Ishikawa (cell line): Measurements from ENCODE around the gene MINDY4B.

Experiments used
- CREB1 ChIP-seq: IDR thresholded peaks from 2 replicates; pipeline ENCODE4 v1.6.1; 2012; ENCODE audit warnings: low read depth
- USF1 ChIP-seq: IDR thresholded peaks from 2 replicates; pipeline ENCODE4 v1.6.1; 2012

The MINDY4B gene

DNA sequence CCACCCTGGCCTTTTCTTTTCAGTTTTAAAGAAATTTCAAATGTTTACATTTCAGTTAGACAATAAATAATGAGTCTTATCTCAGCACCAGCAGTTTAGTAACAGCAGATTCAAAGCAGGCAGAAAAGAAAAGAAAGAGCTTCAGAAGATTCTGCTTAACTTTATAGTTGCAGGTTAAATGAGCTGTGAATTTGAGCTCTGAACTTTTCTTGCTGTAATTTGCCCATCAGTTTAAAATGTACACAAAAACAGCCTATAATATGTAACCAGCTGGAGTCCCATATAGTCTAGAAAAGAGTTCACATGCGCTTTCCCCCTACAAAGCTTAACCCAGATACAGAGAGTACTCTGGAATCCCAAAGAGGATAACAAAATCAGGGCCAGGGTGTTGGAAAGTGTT is 82.6 kb downstream of the MINDY4B start:
- TF ChIP-seq USF1 = no peak
- no peak for TF ChIP-seq CREB1
